WERI-Rb-1 (cell line): Measurements from ENCODE around the gene RASSF7.

ENCODE experiments used
- DNase-seq: peaks from one replicate; pipeline ENCODE4 v3.0.0-alpha.2; 2020
- H3K27ac ChIP-seq: fragments of 250-450 bp; sonication (Bioruptor Pico); 2 replicates; pipeline ENCODE4 v1.5.1; 2020; ENCODE audit warnings: mild to moderate bottlenecking, moderate library complexity
- H3K27me3 ChIP-seq: fragments of 250-450 bp; sonication (Bioruptor Pico); 2 replicates; pipeline ENCODE4 v1.5.1; 2021; ENCODE audit warnings: mild to moderate bottlenecking, low read depth, moderate library complexity; ENCODE audit not compliant: insufficient read depth, severe bottlenecking
- H3K36me3 ChIP-seq: fragments of 250-450 bp; sonication (Bioruptor Pico); 2 replicates; pipeline ENCODE4 v1.5.1; 2020; ENCODE audit warnings: mild to moderate bottlenecking, moderate library complexity
- H3K4me3 ChIP-seq: 2 replicates; pipeline ENCODE4 v1.5.1; 2011; ENCODE audit warnings: low read depth, mild to moderate bottlenecking, control low read depth, low read length
- H3K9me3 ChIP-seq: fragments of 250-450 bp; sonication (Bioruptor Pico); 2 replicates; pipeline ENCODE4 v1.5.1; 2021; ENCODE audit warnings: mild to moderate bottlenecking, moderate library complexity; ENCODE audit not compliant: severe bottlenecking
- TF ChIP-seq, protein P1 (sequence below): IDR thresholded peaks from 2 replicates; pipeline ENCODE4 v1.5.1; 2011; ENCODE audit warnings: low read depth, mild to moderate bottlenecking, control low read depth, inconsistent platforms, low read length

RASSF7 gene

DNA sequence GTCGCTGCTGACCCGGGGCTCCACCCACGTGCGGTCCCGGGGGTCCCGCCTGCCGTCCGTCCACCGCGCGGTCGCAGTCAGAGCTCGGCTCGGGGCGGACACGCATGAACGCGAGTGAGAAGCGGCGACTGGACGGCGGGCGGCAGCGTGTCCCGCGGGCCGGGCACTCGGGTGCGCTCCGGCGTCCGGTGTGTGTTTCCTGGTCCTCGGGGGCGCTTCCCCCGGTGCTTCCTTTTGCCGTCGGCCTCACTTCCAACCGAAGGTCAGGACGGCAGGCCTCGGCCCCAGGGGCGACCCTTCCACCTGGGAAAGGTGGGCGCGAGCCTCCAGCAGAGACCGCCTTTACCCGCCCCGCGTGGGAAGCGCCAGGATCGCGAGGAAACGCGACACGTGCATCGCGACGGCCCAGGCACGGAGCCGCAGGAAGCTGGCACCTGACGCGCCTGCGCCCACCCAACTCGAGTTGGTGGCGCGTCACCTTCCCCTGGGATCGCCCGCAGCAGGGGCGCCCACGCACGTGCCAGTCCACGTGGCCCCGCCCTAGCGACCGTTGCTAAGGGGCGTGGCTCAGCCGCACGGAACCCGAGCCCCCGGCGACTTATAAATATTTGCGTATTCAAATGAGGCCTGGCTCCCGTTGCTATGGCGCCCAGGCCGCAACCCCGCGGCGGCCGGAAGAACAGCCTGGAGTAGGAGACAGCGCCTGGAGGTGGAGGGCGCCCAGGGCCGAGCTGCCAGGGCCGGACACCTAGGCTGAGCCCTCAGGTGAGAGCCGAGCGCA is 23.7 kb upstream of the RASSF7 start, which contains the start of gene LRRC56:
Gene LRRC56 (plus strand): TSS at position 687 of the 781 bp plus-strand sequence. CDS start 3,158 bp downstream, outside the sequence.
- Histone ChIP-seq H3K36me3 (peaks cover 23% of the 10 kb centered on the region), H3K4me3 (no peak within 1 kb of the TSS), H3K9me3 (peaks cover 2% of the 10 kb centered on the region), H3K27me3 (no peaks in the 10 kb centered on the region), H3K27ac (no peak within 1 kb of the TSS; the same call in 1 of the 2 replicates)
- TF ChIP-seq, protein P1, sequence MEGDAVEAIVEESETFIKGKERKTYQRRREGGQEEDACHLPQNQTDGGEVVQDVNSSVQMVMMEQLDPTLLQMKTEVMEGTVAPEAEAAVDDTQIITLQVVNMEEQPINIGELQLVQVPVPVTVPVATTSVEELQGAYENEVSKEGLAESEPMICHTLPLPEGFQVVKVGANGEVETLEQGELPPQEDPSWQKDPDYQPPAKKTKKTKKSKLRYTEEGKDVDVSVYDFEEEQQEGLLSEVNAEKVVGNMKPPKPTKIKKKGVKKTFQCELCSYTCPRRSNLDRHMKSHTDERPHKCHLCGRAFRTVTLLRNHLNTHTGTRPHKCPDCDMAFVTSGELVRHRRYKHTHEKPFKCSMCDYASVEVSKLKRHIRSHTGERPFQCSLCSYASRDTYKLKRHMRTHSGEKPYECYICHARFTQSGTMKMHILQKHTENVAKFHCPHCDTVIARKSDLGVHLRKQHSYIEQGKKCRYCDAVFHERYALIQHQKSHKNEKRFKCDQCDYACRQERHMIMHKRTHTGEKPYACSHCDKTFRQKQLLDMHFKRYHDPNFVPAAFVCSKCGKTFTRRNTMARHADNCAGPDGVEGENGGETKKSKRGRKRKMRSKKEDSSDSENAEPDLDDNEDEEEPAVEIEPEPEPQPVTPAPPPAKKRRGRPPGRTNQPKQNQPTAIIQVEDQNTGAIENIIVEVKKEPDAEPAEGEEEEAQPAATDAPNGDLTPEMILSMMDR = no peak
- DNase-seq = peak; percentile 8

DNA sequence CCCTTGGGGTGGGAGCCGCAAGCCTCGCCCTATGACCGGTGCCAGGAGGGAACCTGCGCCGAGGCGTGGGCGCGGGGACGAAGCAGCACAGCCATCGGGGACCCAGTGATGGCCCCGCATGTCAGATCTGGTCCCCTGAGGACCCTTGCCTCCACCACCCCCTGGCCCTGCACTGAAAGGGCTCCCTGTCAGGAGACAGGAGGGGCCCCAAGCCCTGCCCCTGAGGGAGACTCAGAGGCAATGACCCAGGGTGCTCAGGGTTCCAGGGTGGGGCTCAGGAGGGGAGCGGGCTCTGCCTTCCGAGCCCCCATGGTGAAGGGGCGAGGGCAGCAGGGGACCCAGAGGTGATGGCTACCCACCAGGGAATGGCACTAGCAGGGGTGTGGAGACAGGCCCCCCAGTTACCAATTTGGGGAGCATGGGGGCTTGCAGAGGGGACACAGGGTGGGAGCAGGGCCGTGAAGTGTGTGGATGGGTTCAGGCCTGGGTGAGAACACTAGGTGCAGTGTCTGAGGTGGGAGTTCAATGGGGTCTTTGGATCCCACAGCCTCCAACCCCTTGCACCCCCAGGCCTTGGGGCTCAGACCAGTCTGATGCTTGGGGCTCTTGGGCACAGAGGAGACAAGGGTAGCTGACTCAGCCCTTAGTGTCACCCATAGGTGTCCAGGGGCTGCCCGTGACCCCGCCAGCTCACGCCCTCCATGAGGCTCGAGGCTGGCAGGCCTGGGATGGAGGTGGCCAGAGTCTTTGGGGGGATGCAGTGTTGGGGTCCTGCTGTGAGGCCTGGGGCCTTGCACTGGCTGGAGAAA is 22.9 kb upstream of the RASSF7 start:
- TF ChIP-seq, protein P1 = no peak
- Histone ChIP-seq H3K27me3 (no peaks in the 10 kb centered on the region), H3K9me3 (peaks cover 2% of the 10 kb centered on the region), H3K27ac (no peak overlapping the region), H3K4me3 (no peak overlapping the region), H3K36me3 (peaks cover 15% of the 10 kb centered on the region)
- no peak for DNase-seq

DNA sequence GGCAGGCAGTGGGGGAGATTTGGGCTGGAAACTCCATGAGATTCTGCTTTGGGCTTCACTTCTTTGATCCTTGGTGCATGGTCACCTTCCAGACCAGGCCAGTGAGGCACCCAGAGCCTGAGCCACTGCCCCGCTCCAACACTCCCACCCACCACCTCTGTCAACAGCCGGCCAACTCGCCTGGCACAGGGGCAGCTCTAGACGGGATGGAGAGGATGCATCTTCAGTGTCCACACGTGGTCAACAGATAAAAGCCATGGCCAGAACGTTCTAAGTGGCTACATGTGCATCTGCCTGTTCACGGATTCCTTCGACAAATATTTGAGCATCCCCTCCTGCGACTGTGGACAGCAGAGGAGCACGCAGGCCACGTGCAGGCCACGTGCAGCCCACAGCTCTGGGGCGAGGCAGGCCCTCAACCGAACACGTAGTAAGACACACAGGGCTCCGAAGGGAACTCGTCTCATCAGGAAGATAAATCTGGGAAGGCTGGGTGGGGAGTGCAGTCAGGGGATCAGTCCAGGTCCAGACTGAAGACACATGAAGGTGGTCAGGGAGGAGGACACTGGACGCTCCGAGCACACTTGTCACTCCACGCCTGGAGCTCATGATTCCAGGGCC is 22.2 kb upstream of the RASSF7 start:
- H3K36me3 ChIP-seq = peaks cover 8% of the 10 kb centered on the region
- H3K4me3 ChIP-seq = no peak overlapping the region
- H3K9me3 ChIP-seq = peaks cover 2% of the 10 kb centered on the region
- TF ChIP-seq, protein P1 = no peak
- DNase-seq = no peak
- no peak overlapping the region for H3K27ac ChIP-seq
- H3K27me3 ChIP-seq = no peaks in the 10 kb centered on the region

DNA sequence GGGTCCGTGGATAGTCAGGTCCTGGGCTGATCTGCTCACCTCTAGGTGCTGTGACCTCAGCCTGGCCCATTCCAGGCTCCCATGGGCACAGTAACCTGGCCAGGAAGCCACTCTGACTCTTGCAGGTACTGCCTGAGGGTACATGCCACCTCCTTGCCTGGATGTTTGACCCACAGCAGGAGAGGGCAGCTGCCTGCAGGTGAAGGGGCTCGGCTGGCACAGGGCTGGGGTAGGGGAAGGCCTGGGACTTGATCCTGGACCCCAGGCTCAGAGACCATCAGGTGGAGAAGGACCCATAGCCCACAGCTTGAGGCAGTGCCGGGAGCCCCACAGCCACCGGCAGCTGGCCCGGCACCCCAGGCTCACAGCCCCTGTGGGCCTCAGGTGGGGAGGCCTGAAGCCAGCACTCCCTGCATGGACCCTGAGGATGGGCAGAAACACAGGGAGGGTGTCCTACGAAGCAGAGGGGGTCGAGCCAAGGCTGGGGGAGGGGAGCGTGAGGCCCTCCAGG is 20.7 kb upstream of the RASSF7 start:
- no peak for DNase-seq
- peaks cover 2% of the 10 kb centered on the region for H3K9me3 ChIP-seq
- no peak overlapping the region for H3K4me3 ChIP-seq
- no peaks in the 10 kb centered on the region for H3K36me3 ChIP-seq
- TF ChIP-seq, protein P1 = no peak
- H3K27me3 ChIP-seq = no peaks in the 10 kb centered on the region
- no peak overlapping the region for H3K27ac ChIP-seq

DNA sequence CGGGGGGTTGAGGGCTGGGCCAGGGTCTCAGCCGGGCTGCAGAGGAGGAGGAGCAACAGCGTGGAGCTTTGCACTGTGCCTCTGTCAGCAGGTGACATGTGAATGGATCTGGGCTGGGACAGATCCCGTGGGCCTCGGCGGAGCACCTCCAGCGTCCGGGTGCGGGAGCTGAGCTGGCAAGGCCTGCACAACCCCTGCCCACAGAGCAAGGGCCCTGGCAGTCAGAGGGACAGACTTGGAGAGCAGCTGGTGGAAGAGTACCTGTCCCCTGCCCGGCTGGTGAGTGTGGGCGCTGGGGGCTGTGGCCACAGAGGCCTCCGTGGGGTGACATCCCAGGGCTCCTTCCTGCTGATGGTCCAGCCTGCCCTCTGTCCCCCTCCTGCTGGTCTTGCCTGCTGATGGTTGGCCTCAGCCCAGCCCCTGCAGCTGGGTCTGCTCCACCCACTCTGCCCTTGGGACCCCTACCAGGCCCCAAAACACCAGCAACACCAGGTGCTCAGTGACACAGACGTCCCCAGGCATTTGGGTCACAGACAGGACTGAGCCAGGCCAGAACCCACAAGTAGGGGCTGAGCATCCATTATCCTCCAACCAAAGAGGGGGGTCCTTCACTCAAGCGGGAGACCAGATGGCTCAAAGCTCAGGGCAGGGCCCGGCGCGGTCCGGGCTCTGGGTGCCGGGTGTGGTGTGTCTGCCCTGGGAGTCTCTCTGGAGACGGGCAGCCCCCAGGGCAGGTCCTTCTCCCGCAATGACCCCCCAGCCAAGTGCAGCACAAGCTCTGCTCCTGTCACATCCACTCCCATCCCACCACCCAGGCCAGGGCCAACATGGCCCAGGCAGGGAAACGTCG is 20.0 kb upstream of the RASSF7 start:
- H3K27me3 ChIP-seq = no peaks in the 10 kb centered on the region
- no peaks in the 10 kb centered on the region for H3K36me3 ChIP-seq
- TF ChIP-seq, protein P1 = no peak
- H3K27ac ChIP-seq = no peak overlapping the region
- peaks cover 2% of the 10 kb centered on the region for H3K9me3 ChIP-seq
- no peak for DNase-seq
- no peak overlapping the region for H3K4me3 ChIP-seq
